Activated naive CD4-positive, alpha-beta T cell treated with anti-CD3 and anti-CD28 coated beads, Interleukin-2, amount 50 U/mL, for 72 hours (primary cell): ENCODE results near the gene CARD14. TPM values are rescaled to one million over a fixed set of nuclear protein-coding genes. Genes with fewer than 3 reads are reported as not detected.

Source experiments
- ATAC-seq, 2 donors: fragments of 150-1000 bp; cut with Tn5 transposase; 2 replicates each; pipeline ENCODE4 v1.10.0; 2021; ENCODE audit warnings: mild to moderate bottlenecking in 2 of 2, moderate library complexity in 2 of 2
- DNase-seq, 2 donors: peaks; one replicate each; pipeline ENCODE4 v3.0.0; 2021 to 2022; ENCODE audit warnings: low spot score in 2 of 2
- H3K27ac Mint-ChIP-seq, 2 donors: one replicate each; pipeline ENCODE4 v1.8.0; 2022; ENCODE audit warnings: mild to moderate bottlenecking in 2 of 2, mixed read lengths in 2 of 2
- H3K36me3 Mint-ChIP-seq, 2 donors: one replicate each; pipeline ENCODE4 v1.8.0; 2022; ENCODE audit warnings: mixed read lengths in 2 of 2
- H3K9me3 Mint-ChIP-seq, 2 donors: one replicate each; pipeline ENCODE4 v1.8.0; 2022; ENCODE audit warnings: mixed read lengths in 2 of 2
- total RNA-seq, 2 donors: library from RNA; stranded (reverse); gene quantifications; one replicate each; pipeline ENCODE4 v1.2.3, GENCODE V29; 2022

CARD14 gene
- total RNA-seq, 2 donors from 2014 or later, result 0.19 TPM; not detected in 1

DNA sequence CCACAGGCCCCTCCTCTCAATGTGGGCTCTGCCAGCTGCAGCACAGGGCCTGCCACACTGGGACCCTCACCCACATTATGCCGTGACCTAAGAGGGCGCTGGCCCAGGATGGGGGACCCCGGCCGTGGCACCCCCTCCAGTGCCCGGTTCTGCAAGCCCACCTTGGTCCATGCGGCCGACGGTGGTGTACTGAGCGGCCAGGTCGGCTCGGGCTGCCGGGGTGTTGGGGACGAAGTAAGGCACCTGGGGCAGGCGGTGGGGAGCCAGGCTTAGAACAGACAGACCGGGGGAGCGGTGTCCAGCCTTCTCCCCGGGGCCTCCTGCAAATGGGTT is 43.8 kb downstream of the CARD14 start:
- no peak overlapping the region for H3K27ac Mint-ChIP-seq

DNA sequence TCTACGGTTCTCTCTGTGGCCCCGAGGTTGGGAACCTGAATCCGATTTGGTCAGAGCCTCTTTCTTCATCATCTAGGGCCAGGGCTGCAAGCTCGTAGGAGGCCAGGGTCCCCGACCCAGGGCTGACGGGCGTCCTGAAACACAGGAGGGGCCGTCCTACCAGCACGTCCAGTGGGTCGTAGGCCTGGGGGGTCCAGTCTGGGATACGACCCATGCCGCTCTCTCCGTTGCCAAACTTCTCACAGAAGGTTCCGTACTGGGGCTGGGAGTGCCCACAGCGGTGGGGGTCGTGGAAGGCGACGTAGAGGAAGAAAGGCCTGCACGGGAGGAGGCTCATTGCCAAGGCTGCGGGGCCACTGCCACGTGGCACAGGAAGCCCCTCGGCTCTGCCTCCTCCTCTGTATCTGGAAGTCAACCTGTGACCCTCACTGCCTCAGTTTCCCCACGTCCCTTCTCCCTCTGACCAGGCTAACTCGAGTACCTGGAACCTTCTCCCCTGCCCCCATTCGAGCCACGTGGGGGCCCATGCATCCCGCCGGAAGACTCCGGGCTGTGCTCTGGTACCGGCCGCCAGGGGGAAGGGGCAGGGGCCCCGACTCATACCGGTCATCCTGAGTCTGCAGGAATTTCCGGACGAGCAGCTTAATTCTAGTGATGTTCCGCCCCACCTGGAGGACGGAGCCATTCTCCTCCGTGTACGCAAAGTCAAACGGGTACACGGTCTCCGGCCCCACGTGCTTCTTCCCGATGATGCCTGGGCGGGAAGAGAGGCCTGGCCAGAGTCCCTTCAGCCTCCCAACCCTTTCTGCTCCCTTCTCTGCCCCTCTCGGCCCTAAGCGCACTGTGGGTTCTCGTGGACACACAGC is 44.4 kb downstream of the CARD14 start:
- DNase-seq (no peak), ATAC-seq (no peak)
- H3K36me3 Mint-ChIP-seq, result peaks cover 6 to 12% of the 10 kb centered on the region in 2 donors
- H3K9me3 Mint-ChIP-seq, result no peaks in the 10 kb centered on the region
- no peak overlapping the region for H3K27ac Mint-ChIP-seq

More for the DNA sequence above, 43.8 kb downstream of the CARD14 start:
- Mint-ChIP-seq H3K9me3 (no peaks in the 10 kb centered on the region), H3K36me3 (peaks cover 6 to 10% of the 10 kb centered on the region in 2 donors)
- DNase-seq, result no peak
- no peak for ATAC-seq

DNA sequence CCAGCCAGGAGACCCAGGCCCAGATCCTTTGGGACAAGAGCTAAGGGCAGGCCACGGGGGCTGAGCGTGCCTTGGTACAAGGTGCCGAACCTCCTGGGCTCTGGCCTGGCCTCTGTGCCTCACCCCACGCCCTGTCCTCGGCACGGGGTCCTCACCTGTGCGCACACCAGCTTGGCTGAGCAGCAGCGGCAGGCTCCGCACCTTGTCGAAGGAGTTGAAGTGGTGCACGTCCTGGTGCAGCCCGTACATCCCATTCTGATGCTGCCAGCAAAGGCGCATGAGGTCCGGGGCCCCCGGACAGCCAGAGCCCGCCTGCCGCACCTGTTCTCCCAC is 45.0 kb downstream of the CARD14 start:
- ATAC-seq, result no peak
- Mint-ChIP-seq H3K27ac (no peak overlapping the region), H3K36me3 (peaks cover 6 to 12% of the 10 kb centered on the region in 2 donors)

DNA sequence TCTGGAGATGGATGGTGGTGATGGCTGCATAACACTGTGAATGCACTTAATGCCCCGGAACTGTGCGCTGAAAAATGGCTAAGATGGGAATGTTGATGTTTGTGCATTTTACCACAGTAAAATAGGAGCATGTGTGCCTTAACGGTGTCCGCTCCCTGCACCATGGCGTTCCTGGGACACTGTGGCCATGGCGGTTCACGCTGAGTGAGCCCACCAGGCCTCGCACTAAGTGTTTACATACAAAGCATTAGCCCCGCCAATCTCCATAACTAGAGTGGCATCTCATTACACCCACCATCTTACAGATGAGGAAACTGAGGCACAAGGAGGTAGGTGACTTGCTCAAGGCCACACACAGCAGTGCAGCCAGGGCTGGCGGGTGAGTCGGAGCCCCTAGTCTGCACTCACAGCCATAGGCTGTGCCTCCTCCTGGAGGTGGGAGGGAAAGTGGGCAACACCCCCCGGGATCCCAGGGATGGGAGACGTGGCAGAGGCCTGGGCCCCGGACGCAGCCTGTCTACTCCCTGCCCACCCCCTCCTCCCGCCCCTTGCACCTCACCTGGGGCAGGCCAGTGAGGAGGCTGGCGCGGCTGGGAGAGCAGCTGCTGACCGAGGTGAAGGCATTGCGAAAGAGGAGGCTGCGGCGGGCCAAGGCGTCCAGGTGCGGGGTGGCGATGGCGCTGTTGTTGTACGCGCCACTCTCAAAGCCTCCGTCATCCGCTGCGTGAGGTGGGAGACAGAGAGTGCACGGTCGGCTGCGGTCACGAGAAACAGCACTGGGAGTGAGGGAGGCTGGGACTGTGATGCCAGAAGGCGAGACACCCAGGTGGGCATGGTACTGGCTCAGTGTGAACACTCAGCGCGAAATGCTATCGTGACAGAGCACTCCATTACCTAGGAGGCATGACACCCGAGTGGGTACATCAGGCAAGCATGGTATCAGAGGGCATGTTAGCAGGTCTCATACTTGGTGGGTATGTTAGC is 46.9 kb downstream of the CARD14 start:
- Mint-ChIP-seq H3K9me3 (no peaks in the 10 kb centered on the region), H3K36me3 (peaks cover 6 to 12% of the 10 kb centered on the region in 2 donors), H3K27ac (peak overlapping the region in 1 of 2 donors; percentile 30)
- ATAC-seq, result no peak
- DNase-seq, result no peak

More for the DNA sequence above, 45.0 kb downstream of the CARD14 start:
- no peaks in the 10 kb centered on the region for H3K9me3 Mint-ChIP-seq
- DNase-seq, result no peak

- Mint-ChIP-seq H3K36me3 (peaks cover 6 to 12% of the 10 kb centered on the region in 2 donors), H3K9me3 (no peaks in the 10 kb centered on the region), H3K27ac (peak overlapping the region in 1 of 2 donors; percentile 30)
- ATAC-seq (no peak), DNase-seq (no peak)
Observed at GRCh38 chr17:80217703-80218362, 48.0 kb downstream of the CARD14 start.

DNA sequence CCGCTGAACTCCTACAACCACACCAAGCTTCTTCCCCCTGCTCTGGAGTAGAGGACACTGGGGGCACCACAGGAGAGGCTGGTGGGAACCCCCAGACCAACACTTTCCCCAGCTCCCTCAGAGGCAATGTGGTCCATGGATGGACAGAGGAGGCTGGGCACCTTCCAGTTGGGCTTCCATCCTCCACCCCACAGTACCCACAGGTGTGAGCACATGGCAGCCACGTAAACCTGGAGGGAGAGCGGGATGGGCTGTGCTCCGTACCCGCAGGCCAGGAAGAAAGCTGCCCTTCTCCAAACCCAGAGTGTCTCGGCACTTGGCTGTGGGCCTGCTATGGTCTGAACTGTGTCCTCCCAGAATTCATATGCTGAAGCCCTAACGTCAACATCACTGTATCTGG is 48.6 kb downstream of the CARD14 start:
- H3K9me3 Mint-ChIP-seq, result no peaks in the 10 kb centered on the region
- DNase-seq (no peak), ATAC-seq (no peak)
- H3K36me3 Mint-ChIP-seq, result peaks cover 6 to 12% of the 10 kb centered on the region in 2 donors
- H3K27ac Mint-ChIP-seq, result peak overlapping the region; percentile 22 to 98

DNA sequence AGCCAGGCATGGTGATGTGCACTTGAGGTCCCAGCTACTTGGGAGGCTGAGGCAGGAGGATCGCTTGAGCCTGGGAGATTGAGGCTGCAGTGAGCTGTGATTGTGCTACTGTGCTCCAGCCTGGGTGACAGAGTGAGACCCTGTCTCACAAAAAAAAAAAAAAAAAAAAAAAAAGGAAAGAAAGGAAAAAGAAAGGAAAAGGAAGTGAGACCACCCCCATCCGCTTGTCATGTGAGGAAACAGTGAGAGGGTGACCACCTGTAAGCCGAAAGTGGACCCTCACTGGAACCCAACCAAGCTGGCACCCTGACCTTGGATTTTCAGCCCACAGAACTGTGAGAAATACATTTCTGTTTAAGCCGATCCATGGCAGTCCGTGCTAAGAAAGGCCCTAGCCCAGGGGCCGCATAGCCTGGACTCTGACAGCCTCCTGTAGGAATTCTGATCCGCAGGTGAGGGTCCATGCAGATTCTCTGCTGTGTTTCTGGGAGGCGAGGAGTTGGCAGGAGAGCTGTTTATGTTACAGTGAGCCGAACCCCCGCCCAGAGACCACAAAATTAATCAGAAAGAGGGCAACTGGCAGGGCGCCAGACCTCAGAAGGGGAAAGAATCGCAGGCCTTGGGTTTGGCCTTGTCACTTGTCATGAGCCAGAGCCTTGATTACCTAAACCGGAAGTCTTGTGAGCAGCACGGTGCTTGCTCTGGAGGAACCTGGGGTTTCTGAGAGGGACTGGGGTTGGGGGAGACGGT is 49.4 kb downstream of the CARD14 start:
- Mint-ChIP-seq H3K9me3 (no peaks in the 10 kb centered on the region), H3K27ac (peak overlapping the region; percentile 96 to 98), H3K36me3 (peaks cover 6 to 12% of the 10 kb centered on the region in 2 donors)
- ATAC-seq (peak; percentile 87 to 94), DNase-seq (peak; percentile 86 to 94)

GRCh38 chr17:80219763-80220053 is 49.9 kb downstream of the CARD14 start:
- ATAC-seq, result peak in 1 of 2 donors; percentile 36
- Mint-ChIP-seq H3K27ac (peak overlapping the region; percentile 96 to 98), H3K9me3 (no peaks in the 10 kb centered on the region), H3K36me3 (peaks cover 6 to 12% of the 10 kb centered on the region in 2 donors)
- DNase-seq, result no peak

DNA sequence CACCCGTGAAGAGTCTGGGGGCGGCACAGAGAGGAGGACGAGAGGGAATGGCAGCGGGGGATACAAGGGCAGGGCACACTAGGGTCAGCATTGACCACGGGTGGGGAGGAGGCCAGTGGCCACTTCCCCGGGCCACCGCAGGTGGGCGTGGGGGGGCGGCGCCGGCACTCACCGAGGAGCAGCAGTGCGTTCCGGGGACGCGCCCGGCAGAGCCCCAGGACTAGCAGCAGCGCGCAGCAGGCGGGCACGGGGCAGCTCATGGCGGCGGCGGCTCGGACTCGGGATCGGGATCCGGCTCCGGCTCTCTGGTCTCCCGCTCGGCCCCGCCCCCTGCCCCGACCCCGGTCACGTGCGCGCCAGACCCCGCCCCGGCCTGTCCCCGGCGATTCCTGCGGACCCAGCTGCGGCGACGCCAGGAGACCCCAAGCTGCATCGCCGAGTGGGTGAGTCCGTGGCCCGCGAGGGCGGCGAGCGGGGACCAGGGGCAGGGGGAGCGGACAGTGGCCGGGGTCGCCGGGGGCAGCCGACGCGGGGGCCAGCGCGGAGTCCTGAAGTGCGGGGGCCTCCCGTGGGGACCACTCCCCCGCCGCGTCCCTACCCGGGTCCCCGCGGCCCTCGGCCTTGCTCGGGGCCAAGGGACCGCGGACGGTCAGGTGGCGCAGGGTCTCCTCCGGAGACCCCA is 50.4 kb downstream of the CARD14 start, which contains the start of the genes SGSH and SLC26A11:
SGSH (minus strand) TSS at position 280 of the 682 bp plus-strand sequence; CDS start at position 260, 20 bp downstream.
SLC26A11 (plus strand) TSS at position 374 of the 682 bp plus-strand sequence. CDS start 1,134 bp downstream, outside the sequence.
- Mint-ChIP-seq H3K27ac (peak within 1 kb of the TSS; percentile 96 to 98), H3K9me3 (no peaks in the 10 kb centered on the region), H3K36me3 (peaks cover 6 to 12% of the 10 kb centered on the region in 2 donors)
- peak; percentile 58 to 68 for ATAC-seq
- DNase-seq, result peak; percentile 70 to 75

DNA sequence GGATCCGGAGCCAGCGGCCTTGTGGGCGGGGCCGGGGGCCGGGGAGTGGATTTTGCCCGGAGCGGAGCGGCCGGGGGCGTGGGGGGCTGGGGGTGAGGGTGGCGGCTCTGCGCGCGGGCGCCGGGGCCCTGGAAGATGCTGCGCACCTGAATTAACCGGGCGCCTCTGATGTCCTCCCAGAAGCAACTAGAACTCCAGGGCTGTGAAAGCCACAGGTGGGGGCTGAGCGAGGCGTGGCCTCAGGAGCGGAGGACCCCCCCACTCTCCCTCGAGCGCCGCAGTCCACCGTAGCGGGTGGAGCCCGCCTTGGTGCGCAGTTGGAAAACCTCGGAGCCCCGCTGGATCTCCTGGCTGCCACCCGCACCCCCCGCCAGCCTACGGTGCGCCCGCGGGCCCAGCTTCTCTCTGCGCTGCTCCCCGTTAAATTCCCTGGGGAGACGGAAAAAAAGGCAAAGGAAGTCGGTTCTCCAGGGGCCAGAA is 50.9 kb downstream of the CARD14 start:
- peak in 1 of 2 donors; percentile 3 for ATAC-seq
- DNase-seq, result no peak
- peaks cover 6 to 12% of the 10 kb centered on the region in 2 donors for H3K36me3 Mint-ChIP-seq
- peak overlapping the region; percentile 12 to 57 for H3K27ac Mint-ChIP-seq
- no peaks in the 10 kb centered on the region for H3K9me3 Mint-ChIP-seq

- DNase-seq (no peak), ATAC-seq (no peak)
- peaks cover 5 to 6% of the 10 kb centered on the region in 2 donors for H3K36me3 Mint-ChIP-seq
- H3K9me3 Mint-ChIP-seq, result no peaks in the 10 kb centered on the region
- peak overlapping the region; percentile 12 to 57 for H3K27ac Mint-ChIP-seq
Observed at GRCh38 chr17:80221351-80222105, 51.7 kb downstream of the CARD14 start.

DNA sequence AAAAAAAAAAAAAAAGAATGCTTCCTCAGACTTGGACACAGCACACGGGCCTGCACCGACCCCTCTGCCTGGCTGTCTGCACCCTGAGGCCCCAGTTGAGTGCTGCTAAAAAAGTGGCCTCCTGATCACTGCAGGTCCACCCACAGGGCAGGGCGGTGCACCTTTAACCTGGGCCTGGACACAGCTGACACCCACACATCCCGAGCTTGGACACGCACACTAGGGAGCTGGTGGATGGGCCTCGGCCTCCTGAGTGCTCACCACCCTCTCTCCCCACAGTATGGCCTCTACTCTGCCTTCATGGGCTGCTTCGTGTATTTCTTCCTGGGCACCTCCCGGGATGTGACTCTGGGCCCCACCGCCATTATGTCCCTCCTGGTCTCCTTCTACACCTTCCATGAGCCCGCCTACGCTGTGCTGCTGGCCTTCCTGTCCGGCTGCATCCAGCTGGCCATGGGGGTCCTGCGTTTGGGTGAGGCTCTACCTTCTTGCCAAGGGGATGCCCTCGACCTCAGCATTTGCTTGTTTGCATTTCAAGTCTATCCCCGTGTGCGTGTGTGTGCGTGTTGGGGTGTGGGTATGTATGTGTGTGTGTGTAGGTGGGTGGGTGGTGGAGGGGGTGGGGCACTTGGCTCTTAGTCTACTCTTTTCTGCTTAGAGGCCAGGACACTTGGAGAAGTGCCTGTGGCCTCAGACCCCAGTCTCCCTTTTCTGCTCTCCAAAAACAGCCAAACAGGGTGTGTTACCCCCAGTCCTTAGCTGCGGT is 52.7 kb downstream of the CARD14 start:
- Mint-ChIP-seq H3K27ac (no peak overlapping the region), H3K36me3 (peaks cover 2 to 4% of the 10 kb centered on the region in 2 donors), H3K9me3 (no peaks in the 10 kb centered on the region)
- DNase-seq, result no peak
- ATAC-seq, result no peak

DNA sequence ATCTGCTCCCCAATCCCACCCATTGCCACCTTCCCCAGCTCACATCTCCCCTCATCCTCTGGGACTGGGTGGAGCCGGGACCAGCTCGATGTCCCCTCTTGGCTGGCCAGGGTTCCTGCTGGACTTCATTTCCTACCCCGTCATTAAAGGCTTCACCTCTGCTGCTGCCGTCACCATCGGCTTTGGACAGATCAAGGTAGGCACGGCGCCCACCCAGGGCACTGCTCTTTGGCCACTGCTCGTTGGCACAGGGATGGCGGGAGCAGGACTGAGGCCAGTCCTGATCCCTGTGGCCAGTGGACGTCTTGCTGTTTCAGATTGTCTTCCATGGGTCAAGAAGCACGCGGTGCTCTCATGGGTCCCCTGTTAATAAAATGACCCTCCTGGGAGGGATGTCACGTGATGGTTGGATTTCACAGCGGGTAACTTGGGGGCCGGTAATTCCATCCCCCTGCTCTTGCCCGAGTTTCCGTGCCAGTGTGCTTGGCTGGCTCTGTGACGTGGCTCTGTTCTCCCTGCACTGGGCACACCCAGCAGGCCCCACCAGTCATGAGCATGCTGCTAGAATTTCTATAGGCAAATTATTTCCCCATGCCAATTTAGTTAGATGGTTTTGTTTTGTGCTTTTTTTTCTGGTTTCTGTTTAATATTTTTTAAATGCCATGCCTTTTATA is 53.4 kb downstream of the CARD14 start:
- Mint-ChIP-seq H3K9me3 (no peaks in the 10 kb centered on the region), H3K27ac (no peak overlapping the region), H3K36me3 (peaks cover 0 to 4% of the 10 kb centered on the region in 2 donors)
- no peak for ATAC-seq
- DNase-seq, result no peak
